ENCODE measurements around the gene DBI.

DBI gene

DNA sequence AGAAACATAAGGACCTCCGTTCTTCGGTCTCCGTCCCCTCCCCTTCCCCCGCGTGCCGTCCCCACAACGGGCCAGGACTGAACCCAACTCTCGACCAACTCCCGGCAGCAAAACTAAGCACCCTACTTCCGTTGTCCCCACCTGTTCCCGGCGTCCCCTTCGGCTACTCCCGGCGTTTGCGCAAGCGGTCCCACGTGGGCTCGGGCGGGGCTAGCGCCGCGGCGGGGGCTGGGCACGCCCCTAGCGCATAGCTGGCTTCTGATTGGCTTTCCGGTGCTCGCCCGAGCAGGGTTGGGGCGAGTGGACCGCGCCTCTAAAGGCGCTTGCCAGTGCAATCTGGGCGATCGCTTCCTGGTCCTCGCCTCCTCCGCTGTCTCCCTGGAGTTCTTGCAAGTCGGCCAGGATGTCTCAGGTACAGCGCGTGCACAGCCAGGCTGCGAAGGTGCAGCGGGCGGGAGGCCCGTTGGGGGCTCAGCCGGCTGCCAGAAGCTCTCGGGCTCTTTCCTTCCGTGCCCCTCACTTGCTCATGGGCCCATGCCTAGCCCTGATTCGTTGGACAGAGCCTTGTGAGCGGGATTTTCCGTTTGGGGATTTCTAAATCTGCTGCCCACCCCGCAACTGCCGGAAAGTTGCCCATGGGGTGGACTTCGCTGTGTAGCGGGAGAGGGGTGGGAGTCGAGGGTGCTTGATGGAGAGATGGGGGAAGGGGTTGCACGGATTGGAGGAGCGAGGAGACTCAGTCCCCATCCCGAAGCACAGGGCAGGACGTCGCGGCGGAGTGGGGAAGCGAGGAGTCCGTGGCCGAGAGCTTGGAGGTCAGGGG, at the start of gene DBI, which contains the start of gene C2orf76:
Gene DBI, plus strand, starts transcription at position 329 of the 823 bp plus-strand sequence. Its CDS starts 75 bp downstream, at position 404.
Gene C2orf76, minus strand, starts transcription at position 186 of the 823 bp plus-strand sequence. CDS start 26,875 bp downstream, outside the sequence.
- DNase-seq (ENCODE audit: low spot score), result peak; percentile 98

DNA sequence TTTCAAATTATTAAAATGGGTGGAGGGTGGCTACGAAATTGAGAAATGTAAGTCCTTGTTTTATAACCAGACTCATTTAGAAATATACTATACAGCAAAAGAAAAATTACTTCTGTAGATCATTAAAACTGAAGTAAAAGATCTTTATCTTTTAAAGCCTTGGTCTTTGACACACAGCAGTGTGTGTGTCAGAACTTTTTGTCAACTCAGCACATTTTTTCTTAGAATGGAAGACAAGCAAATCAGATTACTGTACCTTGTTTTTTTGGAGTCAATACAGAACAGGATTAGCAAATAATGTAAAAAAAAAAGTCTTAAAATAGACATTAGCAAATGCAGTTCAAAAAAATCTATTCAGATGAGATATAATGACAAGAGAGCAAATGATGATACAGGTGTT, 49.2 kb upstream of the DBI start:
- no peak for DNase-seq (ENCODE audit: low spot score)

DNA sequence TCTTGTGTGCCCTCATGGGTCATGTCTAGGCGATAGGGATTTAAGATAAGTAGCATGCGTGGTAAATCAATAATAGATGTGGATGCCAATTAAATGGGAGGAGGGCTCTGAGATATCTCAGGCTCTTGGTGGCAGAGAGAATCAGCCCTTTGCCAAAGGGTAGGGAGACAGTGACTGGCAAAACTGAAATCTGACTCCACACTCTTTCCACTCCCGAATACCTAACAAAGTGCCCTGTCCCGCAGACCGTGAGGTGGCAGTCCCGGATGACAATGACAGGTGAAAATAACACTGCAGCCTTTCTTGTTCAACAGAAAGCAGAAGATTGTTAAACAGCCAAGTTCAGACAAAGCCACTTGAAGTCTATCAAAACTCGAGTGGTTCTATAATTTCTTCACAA, 47.2 kb upstream of the DBI start:
- no peak for DNase-seq (ENCODE audit: low spot score)

DNA sequence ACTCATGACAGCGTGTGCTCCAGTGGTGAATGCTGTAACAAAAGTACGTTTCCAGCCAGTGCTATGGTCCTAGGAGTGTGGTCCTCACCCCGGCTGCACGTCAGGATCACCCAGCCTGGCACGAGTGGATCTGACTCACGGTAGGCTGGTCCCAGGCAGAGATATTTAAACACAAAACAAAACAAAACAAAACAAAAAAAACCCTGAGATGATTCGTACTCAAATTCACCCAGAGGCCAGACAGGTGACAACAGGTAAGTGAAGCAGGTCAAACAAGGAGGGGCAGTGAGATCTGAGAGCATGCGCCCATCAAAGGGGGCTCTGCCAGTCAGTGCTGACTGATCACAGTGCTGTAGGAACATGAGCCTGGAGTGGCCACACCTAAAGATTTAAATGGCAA, 43.3 kb upstream of the DBI start:
- DNase-seq (ENCODE audit: low spot score), result no peak

DNA sequence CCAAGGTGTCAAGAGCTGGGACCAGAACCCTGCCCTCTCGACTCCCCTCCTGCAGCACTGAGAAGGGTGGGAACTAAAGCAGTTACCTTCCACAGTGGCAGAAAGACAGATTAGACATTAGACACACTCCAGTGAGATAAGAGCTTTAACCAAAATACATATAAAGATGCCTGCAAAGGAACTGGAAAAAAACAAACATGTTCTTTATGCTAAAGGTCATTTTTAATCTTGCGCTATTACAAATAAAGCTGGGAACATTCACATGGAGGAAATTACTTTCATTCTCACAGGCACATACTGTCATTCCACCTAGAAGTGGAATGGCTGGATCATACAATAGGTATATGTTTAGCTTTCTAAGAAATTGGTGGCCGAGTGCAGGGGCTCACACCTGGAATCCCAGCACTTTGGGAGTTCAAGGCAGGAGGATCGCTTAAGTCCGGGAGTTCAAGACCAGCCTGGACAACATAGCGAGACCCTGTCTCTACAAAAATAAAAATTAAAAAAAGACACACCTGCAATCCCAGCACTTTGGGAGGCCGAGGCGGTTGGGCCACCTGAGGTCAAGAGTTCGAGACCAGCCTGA, 42.0 kb upstream of the DBI start:
- DNase-seq (ENCODE audit: low spot score), result no peak

DNA sequence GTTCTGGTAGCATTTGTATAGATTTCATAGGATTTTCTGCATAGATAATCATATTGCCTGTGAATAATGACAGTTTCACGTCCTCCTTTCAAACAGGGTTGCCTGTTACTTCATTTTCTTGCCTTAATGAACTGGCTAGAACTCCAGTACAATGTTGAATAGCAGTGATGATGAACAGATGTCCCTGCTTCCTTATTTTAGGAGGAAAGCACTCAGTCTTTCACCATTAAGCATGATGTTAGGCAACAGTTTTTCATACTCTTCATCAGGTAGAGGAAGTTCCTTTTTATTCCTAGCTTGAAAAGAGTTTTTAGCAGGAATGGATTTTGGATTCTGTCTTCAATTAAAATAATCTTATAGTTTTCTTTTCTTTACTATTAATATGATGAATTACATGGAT, 39.8 kb upstream of the DBI start:
- no peak for DNase-seq (ENCODE audit: low spot score)

DNA sequence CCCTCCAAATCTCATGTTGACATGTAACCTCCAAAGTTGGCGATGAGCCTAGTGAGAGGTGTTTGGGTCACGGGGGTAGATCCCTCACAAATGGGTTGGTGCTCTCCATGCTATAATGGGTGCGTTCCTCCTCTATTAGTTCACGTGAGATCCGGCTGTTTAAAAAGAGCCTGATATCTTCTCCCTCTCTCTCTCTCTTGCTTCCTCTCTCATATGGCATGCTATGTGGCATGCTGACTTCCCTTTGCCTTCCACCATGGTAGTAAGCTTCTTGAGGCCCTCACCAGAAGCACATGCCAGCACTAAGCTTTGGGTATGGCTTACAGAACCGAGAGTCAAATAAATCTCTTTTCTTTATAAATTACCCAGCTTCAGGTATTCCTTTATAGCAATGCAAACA, 39.3 kb upstream of the DBI start:
- no peak for DNase-seq (ENCODE audit: low spot score)

DNA sequence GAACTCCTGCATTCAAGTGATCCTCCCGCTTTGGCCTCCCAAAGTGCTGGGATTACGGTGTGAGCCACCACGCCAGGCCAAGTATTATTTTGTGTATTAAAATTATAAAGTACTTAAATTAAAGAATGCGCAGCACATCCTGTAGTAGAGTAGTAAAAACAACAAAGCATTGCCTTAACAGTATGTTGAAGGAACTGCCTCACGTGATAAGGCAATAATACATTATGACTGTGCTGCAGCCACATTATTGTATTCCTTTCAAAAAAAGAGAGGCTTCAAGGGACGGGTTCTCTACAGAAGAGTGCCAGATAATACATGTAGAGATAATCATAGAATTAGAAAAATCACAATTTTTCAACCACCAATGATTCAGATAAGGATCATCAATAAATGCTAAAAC, 33.8 kb upstream of the DBI start:
- DNase-seq (ENCODE audit: low spot score), result no peak

DNA sequence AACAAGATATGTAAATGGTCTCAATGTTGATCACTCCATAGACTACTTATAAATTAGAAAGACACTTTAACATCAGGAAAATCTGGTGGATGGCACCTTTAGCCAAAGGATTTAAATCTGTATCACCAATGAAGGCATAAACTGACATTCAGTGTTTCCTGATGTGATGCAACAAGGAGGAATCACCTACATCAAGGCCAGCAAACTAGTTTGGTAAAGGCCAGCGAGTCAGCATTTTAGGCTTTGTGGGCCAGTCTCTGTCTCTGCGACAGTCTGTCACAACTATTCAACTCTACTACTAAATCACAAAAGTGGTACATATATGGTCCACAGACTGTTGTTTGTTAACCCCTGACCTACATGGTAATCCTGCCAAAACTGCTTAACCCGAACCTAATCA, 33.4 kb upstream of the DBI start:
- no peak for DNase-seq (ENCODE audit: low spot score)

DNA sequence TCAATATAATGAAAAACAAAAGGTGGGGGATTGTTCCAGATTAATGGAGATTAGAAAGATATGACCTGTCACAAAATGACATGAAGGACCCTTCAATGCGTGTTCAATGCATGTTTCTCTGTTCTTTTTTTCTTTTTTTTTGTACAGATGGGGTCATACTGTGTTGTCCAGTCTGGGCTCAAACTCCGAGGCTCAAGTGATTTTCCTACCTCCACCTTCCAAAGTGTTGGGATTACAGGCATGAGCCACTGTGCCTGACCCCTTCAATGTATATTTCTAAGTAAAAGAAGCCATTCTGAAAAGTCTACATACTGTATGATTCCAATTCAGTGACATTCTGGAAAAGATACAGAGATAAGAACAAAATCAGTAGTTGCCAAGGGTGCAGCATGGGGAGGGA, 32.9 kb upstream of the DBI start:
- DNase-seq (ENCODE audit: low spot score), result no peak

DNA sequence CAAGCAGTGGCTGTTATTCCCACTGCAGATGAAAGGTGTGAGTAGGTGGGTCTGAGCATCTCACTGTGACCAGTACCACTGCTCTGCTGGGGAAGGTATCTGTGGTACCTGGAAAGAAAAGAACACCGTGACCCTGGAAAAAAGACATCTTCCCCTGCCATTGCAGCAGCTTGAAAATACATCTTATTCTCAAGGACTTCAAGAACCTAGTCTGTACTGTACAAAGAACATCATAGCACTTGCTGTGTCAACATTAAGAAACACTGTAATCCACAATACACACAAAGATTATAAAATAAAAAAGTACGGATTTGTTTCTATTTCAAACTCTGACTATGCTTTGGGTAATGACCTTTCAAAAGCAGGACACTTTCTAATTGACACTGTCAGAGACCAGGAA, 29.0 kb upstream of the DBI start:
- DNase-seq (ENCODE audit: low spot score), result no peak

DNA sequence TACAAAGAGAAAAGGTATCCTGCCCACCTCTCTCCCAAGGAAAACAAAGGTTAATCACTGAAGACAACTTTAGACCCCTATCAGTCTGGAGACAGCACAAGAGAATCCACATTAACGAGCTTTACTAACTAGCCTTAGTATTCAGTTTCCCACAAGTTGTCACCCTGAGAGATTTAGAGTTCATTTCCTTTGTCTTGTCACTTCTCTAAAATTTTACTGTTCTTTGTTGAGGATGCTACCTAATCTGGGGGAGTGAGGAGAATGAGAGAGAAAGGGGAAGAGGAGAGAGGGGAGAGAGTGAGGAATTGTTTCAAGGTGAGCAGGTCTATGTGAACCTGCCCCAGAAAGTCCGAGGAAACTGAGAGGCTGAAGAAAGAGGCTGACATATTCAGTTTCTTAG, 28.5 kb upstream of the DBI start:
- DNase-seq (ENCODE audit: low spot score), result no peak

DNA sequence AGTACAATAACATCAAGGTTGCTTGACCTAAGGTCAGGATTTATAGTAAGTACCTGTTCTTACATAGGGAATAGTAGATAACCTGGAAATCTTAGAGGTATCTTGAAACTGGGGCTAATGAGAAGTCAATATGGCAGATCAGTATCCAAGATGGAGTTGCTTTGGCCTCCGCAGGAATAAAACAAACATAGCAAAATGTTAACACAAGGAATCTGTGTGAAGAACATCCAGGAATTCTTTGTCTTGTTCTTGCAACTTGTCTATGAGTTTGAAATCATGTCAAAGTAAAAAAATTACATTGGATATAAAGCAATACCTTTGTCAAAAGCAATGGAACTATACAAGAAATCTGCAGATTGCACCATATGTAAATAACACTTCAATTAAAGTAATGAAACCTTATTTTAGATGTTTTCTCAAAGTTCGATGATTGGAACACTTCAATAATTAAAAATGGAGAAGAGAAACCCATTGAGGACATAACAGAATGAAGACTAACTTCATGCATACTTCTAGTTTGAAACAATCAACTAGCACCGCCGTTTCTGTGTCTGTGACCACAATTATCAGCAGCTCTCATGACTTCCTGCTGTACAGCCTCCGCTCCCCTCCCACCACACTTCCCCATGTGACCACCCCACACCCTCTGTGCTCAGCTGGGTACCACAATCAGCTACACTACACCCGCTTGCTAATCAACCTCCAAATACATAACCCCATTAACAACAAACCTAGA, 27.8 kb upstream of the DBI start:
- DNase-seq (ENCODE audit: low spot score), result peak; percentile 68

DNA sequence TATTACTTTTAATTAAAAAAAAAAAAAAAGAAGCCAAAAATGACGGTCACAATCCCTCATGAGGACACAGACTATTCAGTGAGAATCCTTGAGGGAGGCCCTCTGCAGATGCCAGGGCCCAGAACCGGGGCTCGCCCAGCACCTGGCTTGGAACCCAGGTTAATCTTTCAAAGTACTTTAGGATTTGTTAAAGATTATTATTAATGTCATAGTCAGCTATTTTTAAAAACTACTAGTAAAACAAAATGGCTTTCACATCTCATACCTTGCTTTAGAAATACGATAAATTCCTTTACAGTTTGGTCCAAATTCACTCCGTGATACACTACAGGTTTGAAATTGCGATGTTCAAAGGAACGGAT, 27.2 kb upstream of the DBI start:
- DNase-seq (ENCODE audit: low spot score), result no peak

DNA sequence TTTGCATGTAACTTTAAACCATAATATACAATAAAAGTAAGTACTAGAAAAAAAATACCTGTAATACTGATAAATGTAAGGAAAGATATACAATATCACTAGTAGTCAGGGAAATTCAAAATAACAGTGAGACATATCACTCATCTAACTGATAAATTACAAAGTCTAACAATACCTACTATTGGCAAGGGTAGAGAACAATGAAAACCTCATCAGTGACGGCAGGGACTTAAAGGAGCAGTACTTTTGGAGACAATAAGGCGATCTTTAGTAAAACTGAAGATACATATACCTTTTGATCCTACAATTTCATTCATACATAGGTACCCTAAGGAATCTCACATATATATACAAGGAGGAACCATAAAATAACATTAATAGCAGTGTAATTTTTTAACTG, 25.1 kb upstream of the DBI start:
- no peak for DNase-seq (ENCODE audit: low spot score)

DNA sequence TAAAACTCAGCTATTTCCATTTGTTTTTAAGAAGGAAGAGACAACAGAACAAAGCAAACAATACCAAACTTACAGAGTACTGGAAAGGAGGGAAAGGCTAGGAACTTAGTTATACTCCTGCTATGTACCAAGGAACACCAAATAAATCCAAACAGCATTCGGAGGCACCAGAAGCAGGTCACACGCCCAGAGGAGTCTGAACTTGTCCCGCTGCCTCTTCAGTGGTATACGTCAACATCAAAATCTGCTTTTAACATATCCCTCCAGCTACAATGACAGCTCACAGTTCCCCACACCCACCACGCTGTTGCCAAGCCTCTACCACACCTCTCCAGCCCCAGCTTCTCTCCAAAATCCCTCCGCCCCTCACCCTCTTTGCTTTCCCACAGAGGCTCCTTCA, 17.5 kb upstream of the DBI start:
- DNase-seq (ENCODE audit: low spot score), result no peak

DNA sequence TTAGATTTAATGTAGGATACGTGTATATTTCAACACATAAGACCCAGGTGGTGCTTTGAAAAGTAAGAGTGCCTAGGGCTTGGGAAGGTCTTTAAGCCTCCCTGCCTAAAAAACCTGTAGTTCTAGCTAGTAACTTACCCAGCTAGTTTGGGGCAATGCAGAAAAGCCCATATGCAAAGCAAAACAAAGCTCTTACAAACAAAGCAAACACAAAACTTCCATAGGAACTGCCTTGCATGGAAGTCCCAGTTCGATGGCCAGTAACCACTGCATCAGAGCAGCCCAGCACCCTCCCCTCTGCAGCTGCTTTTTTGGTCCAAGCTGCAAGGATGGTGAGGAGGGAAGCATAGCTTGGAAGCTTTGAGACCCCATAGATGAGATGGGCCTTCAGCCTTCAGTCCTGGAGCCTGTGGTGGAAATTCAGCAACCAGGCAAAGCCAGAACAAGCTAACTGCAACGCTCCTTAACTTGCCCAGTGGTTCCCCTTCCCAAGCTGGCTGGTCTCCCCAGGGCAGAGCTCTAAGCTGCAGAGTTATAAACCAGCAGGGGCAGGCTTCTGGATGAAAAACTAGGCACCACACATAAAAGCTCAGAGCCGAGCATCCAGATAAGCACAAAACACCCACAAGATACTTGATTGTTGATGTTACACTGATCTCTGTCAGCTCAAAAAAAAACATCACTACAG, 16.3 kb upstream of the DBI start:
- DNase-seq (ENCODE audit: low spot score), result peak; percentile 38

DNA sequence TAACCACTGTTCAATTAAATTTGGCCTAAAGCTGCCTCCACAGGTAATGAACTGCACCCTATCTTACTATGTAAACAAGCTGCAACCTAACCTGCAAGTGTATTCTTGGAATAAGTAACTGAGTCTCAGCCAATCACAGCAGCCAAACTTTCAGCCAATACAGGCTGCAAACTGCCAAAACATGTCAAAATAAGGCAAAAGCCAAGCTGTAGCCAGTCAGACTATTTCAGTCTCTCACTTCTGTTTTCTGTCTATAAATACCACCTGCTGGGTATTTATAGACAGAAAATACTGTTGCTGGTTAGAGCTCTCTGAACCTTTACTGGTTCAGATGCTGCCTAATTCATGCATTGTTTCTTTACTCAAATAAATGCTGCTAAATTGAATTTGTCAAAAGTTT, 14.4 kb upstream of the DBI start:
- DNase-seq (ENCODE audit: low spot score), result peak; percentile 37

DNA sequence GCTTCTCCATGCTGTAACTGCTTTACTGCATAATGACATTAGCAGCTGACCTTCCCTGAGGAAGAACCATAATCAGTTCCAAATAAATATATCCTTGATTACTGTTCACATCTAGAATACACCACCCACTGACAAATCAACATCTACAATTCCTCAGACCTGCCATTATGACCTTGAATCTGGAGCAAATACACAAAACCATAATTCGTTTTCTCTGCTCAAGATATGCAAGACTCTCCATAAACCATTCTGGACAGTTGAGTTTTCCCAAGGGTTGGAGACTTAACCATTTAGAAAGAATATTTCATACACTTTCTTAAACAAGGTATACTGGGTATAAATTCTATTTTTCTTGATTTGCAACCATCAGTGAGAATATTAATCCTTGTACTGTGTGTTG, 11.9 kb upstream of the DBI start:
- no peak for DNase-seq (ENCODE audit: low spot score)

DNA sequence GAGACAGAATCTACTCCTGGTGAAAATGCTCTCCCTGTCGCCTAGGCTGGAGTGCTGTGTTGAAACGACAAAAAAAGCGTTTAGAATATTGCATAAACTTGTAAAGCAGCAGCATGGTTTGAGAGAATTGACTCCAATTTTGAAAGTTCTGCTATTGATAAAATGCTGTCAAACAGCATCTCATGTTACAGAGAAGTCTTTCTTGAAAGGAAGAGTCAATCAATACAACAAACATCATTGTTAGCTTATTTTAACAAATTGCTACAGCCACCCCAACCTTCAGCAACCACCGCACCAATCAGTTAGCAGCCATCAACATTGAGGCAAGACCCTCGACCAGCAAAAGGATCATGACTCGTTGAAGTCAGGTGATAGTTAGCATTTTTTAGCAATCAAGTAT, 7.0 kb upstream of the DBI start:
- no peak for DNase-seq (ENCODE audit: low spot score)

DNA sequence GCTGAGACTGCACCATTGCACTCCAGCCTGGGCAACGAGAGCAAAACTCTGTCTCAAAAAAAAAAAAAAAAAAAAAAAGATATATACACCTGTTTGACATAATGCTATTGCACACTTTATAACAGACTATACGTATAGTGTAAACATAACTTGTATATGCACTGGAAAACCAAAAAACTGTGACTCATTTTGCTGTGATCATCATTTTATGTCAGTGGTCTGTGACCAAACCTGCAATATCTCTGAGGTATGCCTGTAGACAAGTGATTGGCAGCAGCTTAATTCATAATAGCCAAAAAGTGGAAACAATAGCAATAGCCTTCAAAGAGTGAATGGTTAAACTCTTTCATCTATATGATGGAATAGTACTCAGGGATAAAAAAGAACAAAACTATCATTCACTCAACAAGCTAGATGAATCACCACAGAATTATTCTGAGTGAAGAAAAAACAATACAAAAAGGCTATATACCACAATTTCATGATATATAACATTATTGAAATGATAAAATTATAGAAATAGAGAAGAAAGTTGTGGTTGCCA, 6.3 kb upstream of the DBI start:
- DNase-seq (ENCODE audit: low spot score), result no peak

DNA sequence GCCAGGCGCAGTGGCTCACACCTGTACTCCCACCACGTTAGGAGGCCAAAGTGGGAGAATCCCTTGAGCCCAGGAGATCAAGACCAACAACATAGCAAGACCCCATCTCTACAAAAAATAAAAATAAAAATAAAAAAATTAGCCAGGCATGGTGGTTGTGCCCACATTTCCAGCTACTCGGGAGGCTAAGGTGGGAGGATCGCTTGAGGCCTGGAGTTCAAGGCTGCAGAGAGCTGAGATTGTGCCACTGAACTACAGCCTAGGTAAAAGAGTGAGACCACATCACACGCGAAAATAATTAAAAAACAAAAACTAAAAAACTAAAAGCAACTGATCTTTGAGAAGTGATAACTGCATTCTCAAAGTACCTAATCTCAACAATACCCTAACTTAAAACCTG, 2.0 kb upstream of the DBI start:
- DNase-seq (ENCODE audit: low spot score), result no peak

All from Ammon's horn (tissue), 1 donor.